ENCODE measurements around the gene IQSEC2.

The IQSEC2 gene

DNA sequence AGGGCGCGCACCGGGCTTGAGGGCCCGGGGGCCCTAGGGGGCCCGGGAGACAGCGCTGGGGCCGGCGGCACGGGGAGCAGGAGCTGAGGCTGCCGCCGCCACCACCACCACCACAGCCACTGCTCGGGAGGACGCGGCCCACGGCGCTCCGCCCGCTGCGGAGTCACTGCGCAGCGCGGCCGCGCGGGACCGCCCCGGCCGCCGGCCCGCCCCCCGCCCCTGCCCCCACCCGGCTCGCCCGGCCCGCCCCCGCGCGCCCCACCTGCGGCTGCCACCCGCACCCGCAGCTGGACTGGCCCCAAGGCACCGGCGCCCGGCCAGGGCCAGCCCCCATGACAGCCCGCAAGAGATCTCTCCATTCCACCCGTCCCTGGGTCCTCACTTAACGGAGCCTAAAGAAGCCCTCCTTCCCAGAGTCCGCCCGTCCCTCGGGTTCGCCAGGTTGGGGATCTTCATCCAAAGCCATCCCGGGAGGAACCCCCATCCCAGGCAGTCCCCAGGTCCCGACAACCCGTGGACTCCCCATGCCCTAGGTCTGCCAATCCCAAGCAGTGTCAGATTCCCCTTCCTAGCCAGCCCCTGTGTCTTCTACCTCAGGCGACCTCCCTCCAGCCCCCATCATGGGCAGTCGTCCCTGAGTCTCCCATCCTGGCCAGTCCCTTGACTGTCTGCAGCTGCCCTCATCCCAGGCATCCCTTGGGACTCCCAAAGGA, 40.0 kb upstream of the IQSEC2 start:
- no peak for TF ChIP-seq RAD21 (IDR thresholded peaks at IDR 0.05; ENCODE audit: low read depth)
- TF ChIP-seq ZBTB7A (IDR thresholded peaks at IDR 0.05; ENCODE audit: low read depth) = 0 out of 2 replicates have a peak, but pooled peaks have one; percentile 6
- TF ChIP-seq CREB1 (IDR thresholded peaks at IDR 0.05; ENCODE audit: low read depth) = no peak
- TF ChIP-seq TCF12 (IDR thresholded peaks at IDR 0.05; ENCODE audit: low read depth) = no peak
- TF ChIP-seq, protein P1, sequence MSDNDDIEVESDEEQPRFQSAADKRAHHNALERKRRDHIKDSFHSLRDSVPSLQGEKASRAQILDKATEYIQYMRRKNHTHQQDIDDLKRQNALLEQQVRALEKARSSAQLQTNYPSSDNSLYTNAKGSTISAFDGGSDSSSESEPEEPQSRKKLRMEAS (IDR thresholded peaks at IDR 0.05) = no peak

DNA sequence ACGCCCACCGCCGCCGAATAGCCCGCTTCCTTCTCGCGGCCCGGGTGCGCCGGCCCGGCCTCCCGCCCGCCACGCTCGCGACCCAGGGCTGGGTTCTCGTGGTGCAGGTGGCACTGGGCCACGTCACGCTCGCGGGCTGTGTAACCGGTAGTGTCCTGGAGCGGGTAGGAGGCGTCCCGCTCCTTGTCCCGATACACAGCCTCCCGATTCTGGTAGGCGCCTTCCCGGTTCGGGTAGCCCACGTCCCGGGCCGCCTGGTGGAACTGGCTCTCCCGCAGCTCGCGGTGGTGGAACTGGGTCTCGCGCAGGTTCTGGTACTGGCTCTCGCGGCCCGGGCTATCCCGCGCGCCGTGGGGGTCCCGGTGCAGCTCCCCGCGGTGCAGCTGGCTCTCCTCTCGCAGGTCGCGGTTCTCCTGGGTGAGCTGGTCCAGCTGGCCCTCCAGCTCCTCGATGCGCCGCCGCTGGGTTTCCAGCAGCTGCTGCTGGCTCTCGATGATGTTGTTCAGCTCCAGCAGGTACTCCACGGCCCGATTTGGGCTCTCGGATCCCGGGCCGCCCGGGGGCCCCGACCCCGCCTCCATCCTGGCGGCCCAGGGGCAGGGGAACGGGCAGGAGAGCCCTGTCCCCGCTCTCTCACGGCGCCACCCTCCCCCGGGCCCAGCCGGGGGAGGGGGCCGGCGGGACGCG, 39.3 kb upstream of the IQSEC2 start:
- TF ChIP-seq TEAD4 (IDR thresholded peaks at IDR 0.05) (no peak), TCF12 (IDR thresholded peaks at IDR 0.05; ENCODE audit: low read depth) (no peak), EP300 (IDR thresholded peaks at IDR 0.05; ENCODE audit: borderline replicate concordance) (no peak), RAD21 (IDR thresholded peaks at IDR 0.05; ENCODE audit: low read depth) (no peak)
- TF ChIP-seq, protein P1 (IDR thresholded peaks at IDR 0.05) = no peak
- TF ChIP-seq, protein P2, sequence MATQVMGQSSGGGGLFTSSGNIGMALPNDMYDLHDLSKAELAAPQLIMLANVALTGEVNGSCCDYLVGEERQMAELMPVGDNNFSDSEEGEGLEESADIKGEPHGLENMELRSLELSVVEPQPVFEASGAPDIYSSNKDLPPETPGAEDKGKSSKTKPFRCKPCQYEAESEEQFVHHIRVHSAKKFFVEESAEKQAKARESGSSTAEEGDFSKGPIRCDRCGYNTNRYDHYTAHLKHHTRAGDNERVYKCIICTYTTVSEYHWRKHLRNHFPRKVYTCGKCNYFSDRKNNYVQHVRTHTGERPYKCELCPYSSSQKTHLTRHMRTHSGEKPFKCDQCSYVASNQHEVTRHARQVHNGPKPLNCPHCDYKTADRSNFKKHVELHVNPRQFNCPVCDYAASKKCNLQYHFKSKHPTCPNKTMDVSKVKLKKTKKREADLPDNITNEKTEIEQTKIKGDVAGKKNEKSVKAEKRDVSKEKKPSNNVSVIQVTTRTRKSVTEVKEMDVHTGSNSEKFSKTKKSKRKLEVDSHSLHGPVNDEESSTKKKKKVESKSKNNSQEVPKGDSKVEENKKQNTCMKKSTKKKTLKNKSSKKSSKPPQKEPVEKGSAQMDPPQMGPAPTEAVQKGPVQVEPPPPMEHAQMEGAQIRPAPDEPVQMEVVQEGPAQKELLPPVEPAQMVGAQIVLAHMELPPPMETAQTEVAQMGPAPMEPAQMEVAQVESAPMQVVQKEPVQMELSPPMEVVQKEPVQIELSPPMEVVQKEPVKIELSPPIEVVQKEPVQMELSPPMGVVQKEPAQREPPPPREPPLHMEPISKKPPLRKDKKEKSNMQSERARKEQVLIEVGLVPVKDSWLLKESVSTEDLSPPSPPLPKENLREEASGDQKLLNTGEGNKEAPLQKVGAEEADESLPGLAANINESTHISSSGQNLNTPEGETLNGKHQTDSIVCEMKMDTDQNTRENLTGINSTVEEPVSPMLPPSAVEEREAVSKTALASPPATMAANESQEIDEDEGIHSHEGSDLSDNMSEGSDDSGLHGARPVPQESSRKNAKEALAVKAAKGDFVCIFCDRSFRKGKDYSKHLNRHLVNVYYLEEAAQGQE (IDR thresholded peaks at IDR 0.05; ENCODE audit: low read depth) = no peak

DNA sequence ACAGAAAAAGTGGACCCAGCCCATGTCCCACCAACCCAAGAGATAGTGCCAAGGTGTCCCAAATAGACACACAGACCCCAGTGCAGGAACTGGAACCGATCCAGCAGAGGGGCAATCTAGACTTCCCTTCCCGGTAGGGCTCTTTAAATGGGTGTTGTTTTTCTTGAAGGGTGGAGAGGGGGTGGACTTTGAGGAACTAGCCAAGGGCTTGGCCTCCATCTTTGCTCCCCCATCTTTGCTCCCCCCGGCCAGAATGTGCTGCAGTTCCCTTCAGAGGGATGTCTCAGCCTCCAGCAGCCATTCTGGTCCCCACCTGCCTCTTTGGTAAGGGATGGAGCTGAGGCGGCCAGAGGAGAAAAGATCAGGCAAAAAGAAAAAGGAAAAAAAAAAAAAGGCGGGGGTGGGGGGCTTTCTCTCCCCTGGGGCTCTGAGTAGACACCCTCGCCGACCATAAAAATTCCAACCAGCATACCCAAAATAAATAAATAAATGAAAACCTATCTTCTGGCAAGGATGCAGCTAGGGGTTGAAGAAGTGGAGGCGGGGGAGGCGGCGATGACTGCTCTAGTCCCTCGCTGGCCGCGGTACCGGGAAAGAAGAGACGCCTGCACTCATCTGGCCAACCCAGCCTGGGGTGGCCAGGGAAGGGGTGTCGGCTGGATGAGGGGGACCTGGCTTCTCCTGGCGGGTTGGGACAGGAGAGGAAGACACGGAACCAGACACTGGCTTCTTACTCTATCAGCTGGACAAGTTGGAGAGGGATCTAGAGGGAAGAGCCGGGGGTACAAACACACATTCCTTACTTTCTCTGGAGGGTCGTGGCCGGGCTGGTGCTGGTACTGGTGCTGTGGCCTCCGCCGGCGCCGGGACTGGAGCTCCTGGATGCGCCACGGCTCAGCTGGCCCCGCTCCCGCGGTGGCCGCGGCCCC, 38.5 kb upstream of the IQSEC2 start:
- TF ChIP-seq, protein P3, sequence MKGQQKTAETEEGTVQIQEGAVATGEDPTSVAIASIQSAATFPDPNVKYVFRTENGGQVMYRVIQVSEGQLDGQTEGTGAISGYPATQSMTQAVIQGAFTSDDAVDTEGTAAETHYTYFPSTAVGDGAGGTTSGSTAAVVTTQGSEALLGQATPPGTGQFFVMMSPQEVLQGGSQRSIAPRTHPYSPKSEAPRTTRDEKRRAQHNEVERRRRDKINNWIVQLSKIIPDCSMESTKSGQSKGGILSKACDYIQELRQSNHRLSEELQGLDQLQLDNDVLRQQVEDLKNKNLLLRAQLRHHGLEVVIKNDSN (IDR thresholded peaks at IDR 0.05) = no peak
- TF ChIP-seq TAF1 (IDR thresholded peaks at IDR 0.05; ENCODE audit: low read depth) (no peak), FOXM1 (IDR thresholded peaks at IDR 0.05; ENCODE audit: borderline replicate concordance, low read depth) (no peak), RAD21 (IDR thresholded peaks at IDR 0.05; ENCODE audit: low read depth) (no peak), YY1 (IDR thresholded peaks at IDR 0.05; ENCODE audit: low read depth) (no peak), EGR1 (IDR thresholded peaks at IDR 0.05) (no peak), TCF12 (IDR thresholded peaks at IDR 0.05; ENCODE audit: low read depth) (no peak), EP300 (IDR thresholded peaks at IDR 0.05; ENCODE audit: borderline replicate concordance) (no peak)
- TF ChIP-seq, protein P2 (IDR thresholded peaks at IDR 0.05; ENCODE audit: low read depth) = no peak
- TF ChIP-seq, protein P1 (IDR thresholded peaks at IDR 0.05) = no peak

DNA sequence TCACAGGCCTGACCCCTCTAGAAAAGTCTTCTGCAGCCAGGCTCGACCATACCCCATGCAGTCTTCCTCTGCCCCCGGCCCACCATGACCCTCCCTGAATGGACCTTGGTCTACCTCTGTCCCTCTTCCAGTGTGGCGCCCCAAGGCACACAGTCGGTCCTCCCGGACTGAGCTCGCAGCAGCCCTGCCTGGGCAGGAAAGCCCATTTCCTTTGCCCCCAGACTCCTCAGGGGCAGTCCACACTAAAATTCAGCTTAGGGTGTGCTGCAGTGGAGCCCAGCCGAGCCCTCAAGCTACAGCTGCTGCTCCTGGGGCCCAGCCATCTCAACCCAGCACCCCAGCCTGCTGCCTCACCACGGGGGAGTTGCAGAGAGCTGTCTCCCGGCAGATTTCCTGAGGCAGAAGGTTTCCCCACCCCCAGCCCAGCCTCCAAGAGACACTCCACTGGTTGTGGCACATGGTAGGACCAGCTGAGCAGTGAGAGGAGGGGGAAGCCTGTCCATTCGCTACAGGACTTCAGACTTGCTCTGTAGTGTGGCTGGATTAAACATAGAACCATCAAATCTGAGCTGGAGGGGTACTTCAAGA, 37.5 kb upstream of the IQSEC2 start:
- TF ChIP-seq EGR1 (IDR thresholded peaks at IDR 0.05) = no peak
- TF ChIP-seq YY1 (IDR thresholded peaks at IDR 0.05; ENCODE audit: low read depth) = no peak
- TF ChIP-seq TCF12 (IDR thresholded peaks at IDR 0.05; ENCODE audit: low read depth) = no peak
- TF ChIP-seq, protein P3 (IDR thresholded peaks at IDR 0.05) = no peak
- no peak for TF ChIP-seq TAF1 (IDR thresholded peaks at IDR 0.05; ENCODE audit: low read depth)
- TF ChIP-seq, protein P2 (IDR thresholded peaks at IDR 0.05; ENCODE audit: low read depth) = no peak
- TF ChIP-seq RAD21 (IDR thresholded peaks at IDR 0.05; ENCODE audit: low read depth) = no peak
